Measurements from ENCODE around the gene GBP5.
"Not testable (repeated sequence)": the region's sequence is repeated elsewhere in the genome, so short reads cannot be mapped to it uniquely, and the experiment has no call there.

The GBP5 gene

GRCh38 chr1:89286549-89287180 lies 14.0 kb upstream of the GBP5 start:
- no peak for TF ChIP-seq CTCF (IDR thresholded peaks at IDR 0.05; ENCODE audit: insufficient read depth, low read length, poor library complexity, severe bottlenecking)
- no peak for DNase-seq (ENCODE audit: extremely low read depth, insufficient read length)
- H3K4me3 ChIP-seq (replicated peaks; ENCODE audit: low read depth, low read length): no peak overlapping the region

GRCh38 chr1:89285745-89286380 lies 13.2 kb upstream of the GBP5 start:
- no peak for TF ChIP-seq CTCF (IDR thresholded peaks at IDR 0.05; ENCODE audit: insufficient read depth, low read length, poor library complexity, severe bottlenecking)
- no peaks in the 10 kb centered on the region for H3K36me3 ChIP-seq (ENCODE audit: control insufficient read depth, insufficient read depth, low read length)
- H3K4me3 ChIP-seq (replicated peaks; ENCODE audit: low read depth, low read length): no peak overlapping the region
- H3K27me3 ChIP-seq (replicated peaks; ENCODE audit: control insufficient read depth, insufficient read depth, low read length): no peaks in the 10 kb centered on the region
- DNase-seq (ENCODE audit: extremely low read depth, insufficient read length): no peak

More at GRCh38 chr1:89286549-89287180, 14.0 kb upstream of the GBP5 start:
- Histone ChIP-seq H3K27me3 (replicated peaks; ENCODE audit: control insufficient read depth, insufficient read depth, low read length) (no peaks in the 10 kb centered on the region), H3K36me3 (ENCODE audit: control insufficient read depth, insufficient read depth, low read length) (no peaks in the 10 kb centered on the region)

DNA sequence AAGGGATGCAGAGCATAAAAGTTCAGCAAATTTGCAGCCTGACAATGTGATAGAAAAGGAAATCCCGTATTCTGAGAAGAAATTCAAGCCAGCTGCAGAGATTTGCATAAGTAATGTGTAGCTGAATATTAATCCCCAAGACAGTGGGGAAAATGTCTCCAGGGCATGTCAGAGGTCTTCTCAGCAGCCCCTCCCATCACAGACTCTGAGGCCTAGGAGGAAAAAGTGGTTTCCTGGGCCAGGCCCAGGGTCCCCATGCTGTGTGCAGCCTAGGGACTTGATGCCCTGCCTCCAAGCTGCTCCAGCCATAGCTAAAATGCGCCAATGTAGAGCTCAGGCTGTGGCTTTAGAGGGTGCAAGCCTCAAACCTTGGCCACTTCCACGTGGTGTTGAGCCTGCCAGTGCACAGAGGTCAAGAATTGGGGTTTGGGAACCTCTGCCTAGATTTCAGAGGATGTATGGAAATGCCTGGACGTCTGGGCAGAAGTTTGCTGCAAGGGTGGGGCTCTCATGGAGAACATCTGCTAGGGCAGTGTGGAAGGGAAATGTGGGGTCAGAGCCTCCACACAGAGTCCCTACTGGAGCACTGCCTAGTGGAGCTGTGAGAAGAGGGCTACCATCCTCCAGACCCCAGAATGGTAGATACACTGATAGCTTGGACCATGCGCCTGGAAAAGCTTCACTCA lies 11.6 kb upstream of the GBP5 start:
- not testable (repeated sequence) for H3K27me3 ChIP-seq (replicated peaks; ENCODE audit: control insufficient read depth, insufficient read depth, low read length); DNase-seq (ENCODE audit: extremely low read depth, insufficient read length); H3K36me3 ChIP-seq (ENCODE audit: control insufficient read depth, insufficient read depth, low read length); H3K4me3 ChIP-seq (replicated peaks; ENCODE audit: low read depth, low read length)

DNA sequence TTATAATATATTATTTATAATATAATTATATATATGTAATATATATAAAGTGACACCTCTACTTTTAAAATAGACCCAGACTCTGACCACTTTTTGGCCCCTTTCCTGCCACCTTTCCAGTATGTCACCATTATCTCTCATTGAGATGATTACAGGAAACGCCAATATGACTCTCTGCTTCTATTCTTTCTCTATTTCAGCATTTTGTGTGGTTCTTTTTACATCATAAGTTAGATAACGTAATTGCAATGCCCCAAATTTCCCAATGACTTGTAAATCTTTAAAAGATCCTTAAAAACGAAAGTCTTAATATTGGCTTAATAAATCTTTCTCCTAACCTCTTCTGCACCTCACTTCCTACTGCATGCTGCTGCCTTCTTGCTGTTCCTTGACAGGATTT lies 8.1 kb upstream of the GBP5 start:
- DNase-seq (ENCODE audit: extremely low read depth, insufficient read length): no peak
- no peaks in the 10 kb centered on the region for H3K36me3 ChIP-seq (ENCODE audit: control insufficient read depth, insufficient read depth, low read length)
- no peaks in the 10 kb centered on the region for H3K27me3 ChIP-seq (replicated peaks; ENCODE audit: control insufficient read depth, insufficient read depth, low read length)
- TF ChIP-seq CTCF (IDR thresholded peaks at IDR 0.05; ENCODE audit: insufficient read depth, low read length, poor library complexity, severe bottlenecking): no peak
- H3K4me3 ChIP-seq (replicated peaks; ENCODE audit: low read depth, low read length): no peak overlapping the region

DNA sequence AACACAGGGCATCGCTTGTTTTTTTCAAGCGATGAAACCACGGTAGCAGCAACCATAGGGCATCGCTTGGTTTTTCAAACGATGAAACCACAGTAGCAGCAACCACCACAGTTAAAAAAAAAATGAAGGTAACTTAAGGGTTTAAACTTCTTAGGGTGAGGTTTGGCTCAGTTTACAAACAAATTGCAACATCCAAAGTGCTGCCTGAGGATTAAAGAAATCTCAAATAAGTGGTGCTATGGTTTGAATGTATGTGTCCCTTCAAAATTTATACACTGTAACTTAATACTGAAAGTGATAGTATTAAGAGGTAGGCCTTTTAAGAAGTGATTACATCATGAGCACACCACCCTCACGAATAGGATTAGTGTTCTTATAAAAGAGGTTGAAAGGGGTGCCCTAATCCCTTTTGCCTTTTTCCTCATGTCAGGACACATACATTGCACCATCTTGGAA lies 6.4 kb upstream of the GBP5 start:
- TF ChIP-seq CTCF (IDR thresholded peaks at IDR 0.05; ENCODE audit: insufficient read depth, low read length, poor library complexity, severe bottlenecking): no peak
- Histone ChIP-seq H3K27me3 (replicated peaks; ENCODE audit: control insufficient read depth, insufficient read depth, low read length) (no peaks in the 10 kb centered on the region), H3K36me3 (ENCODE audit: control insufficient read depth, insufficient read depth, low read length) (no peaks in the 10 kb centered on the region), H3K4me3 (replicated peaks; ENCODE audit: low read depth, low read length) (no peak overlapping the region)
- no peak for DNase-seq (ENCODE audit: extremely low read depth, insufficient read length)

DNA sequence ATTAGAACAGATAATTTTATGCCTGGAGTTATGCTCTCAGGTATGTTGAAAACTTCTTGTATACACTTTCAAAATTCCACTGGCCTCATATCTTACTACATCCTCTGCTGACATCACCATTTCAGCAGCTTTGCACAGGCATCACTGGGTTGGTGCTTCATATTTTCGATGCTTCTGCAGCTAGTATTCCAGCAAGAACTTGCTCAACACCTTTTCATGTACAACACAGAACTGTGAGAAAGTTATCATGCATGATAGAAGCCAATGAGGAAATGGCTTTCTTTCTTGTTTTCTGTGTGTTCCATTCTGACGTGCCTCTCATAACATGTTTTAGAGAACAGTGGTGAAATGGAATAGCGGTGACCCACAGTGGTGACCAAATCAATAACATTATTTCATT lies 5.1 kb upstream of the GBP5 start:
- Histone ChIP-seq H3K36me3 (ENCODE audit: control insufficient read depth, insufficient read depth, low read length) (no peaks in the 10 kb centered on the region), H3K4me3 (replicated peaks; ENCODE audit: low read depth, low read length) (no peak overlapping the region), H3K27me3 (replicated peaks; ENCODE audit: control insufficient read depth, insufficient read depth, low read length) (no peaks in the 10 kb centered on the region)
- TF ChIP-seq CTCF (IDR thresholded peaks at IDR 0.05; ENCODE audit: insufficient read depth, low read length, poor library complexity, severe bottlenecking): no peak
- no peak for DNase-seq (ENCODE audit: extremely low read depth, insufficient read length)
